Activated CD4-positive, alpha-beta memory T cell treated with anti-CD3 and anti-CD28 coated beads for 36 hours (primary cell): ENCODE data around the gene DOC2A. TPM values are rescaled to one million over a fixed set of nuclear protein-coding genes. Genes with fewer than 3 reads are reported as not detected.

Source experiments
- CTCF ChIA-PET: fragments of 350-600 bp; sonication (Branson Sonifier 250); formaldehyde crosslinking; loops from one replicate; lab custom pipeline; 2021; ENCODE audit warnings: antibody characterized with exemption, inconsistent platforms; lab: Charles Lee
- POLR2A ChIA-PET: fragments of 350-600 bp; sonication (Branson Sonifier 250); formaldehyde crosslinking; loops from one replicate; lab custom pipeline; 2021; ENCODE audit warnings: antibody characterized with exemption; lab: Charles Lee
- DNase-seq: peaks from one replicate; pipeline ENCODE4 v3.0.0-alpha.2; 2020
- H3K27ac Mint-ChIP-seq: one replicate; pipeline ENCODE4 v1.8.0; 2021; ENCODE audit warnings: mixed read lengths
- H3K27me3 Mint-ChIP-seq: one replicate; pipeline ENCODE4 v1.8.0; 2021; ENCODE audit warnings: mixed read lengths
- H3K36me3 Mint-ChIP-seq: one replicate; pipeline ENCODE4 v1.8.0; 2021; ENCODE audit warnings: mixed read lengths
- H3K4me1 Mint-ChIP-seq: one replicate; pipeline ENCODE4 v1.8.0; 2021; ENCODE audit warnings: low read depth, mixed read lengths
- H3K4me3 Mint-ChIP-seq: one replicate; pipeline ENCODE4 v1.8.0; 2021; ENCODE audit warnings: mild to moderate bottlenecking, mixed read lengths
- H3K9me3 Mint-ChIP-seq: one replicate; pipeline ENCODE4 v1.8.0; 2021; ENCODE audit warnings: mixed read lengths
- intact Hi-C: fragments of 100-400 bp; cut with micrococcal nuclease; formaldehyde crosslinking; loops from one replicate; pipeline ENCODE4 v1.15.1; 2023
- total RNA-seq, 2 experiments: library from RNA; stranded (reverse); gene quantifications; one replicate each; pipeline ENCODE4 v1.2.3, GENCODE V29; 2021

Gene DOC2A
- total RNA-seq, 2 experiments from 2014 or later = 0.33 to 0.34 TPM

DNA sequence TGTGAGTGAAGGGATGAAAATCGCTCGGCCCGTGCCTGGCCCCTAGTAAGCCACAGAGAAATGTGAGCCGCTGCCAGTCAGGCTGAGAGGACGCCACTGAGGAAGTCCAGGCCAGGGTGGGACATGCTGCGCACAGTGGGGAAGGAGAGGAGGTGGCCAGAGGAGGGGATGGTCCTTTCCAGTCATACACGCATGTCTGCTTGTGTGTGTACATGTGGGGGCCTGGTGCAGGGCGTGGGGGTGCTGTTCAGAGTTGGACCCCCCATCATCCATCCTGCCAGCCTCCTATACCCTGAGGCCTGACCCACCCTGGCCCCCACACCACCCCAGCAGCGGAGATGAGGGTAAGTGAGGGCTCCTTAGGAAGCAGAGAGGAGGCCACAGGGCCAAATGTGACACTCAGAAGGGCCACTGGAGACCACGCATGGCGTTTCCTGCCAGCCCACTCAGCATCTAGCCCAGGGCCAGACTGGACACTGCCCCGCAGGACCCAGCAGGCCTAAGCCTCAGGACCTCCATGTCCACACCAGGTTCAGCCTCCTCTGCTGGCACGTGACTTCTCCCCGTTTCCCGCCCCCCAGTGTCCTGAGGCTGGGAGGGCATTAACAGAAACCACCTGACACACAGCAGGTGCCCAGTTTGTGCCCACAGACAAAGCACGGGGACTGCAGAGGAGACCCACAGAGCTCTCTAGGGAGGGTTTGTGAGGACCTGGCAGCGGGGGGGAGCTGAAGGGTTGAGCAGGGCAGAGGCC, 7.0 kb downstream of the DOC2A start:
- Mint-ChIP-seq H3K9me3 (no peaks in the 10 kb centered on the region), H3K36me3 (peaks cover 5% of the 10 kb centered on the region), H3K4me1 (peaks cover 6% of the 10 kb centered on the region), H3K4me3 (no peak overlapping the region), H3K27me3 (peaks cover 3% of the 10 kb centered on the region), H3K27ac (no peak overlapping the region)
- DNase-seq = no peak
- POLR2A ChIA-PET = interaction anchor here (1.1 to 2.2 kb wide), 2 partner anchors 7 to 9 kb away, joined by 3 to 7 read pairs; partner anchors contain the start of genes HIRIP3 and INO80E
- CTCF ChIA-PET = interaction anchor here (0.9 to 2.1 kb wide), 6 partner anchors 14 to 303 kb away, joined by 3 to 8 read pairs (median 4); partner anchors contain the start of genes KCTD13 and TLCD3B
- intact Hi-C loops = no loop called here

DNA sequence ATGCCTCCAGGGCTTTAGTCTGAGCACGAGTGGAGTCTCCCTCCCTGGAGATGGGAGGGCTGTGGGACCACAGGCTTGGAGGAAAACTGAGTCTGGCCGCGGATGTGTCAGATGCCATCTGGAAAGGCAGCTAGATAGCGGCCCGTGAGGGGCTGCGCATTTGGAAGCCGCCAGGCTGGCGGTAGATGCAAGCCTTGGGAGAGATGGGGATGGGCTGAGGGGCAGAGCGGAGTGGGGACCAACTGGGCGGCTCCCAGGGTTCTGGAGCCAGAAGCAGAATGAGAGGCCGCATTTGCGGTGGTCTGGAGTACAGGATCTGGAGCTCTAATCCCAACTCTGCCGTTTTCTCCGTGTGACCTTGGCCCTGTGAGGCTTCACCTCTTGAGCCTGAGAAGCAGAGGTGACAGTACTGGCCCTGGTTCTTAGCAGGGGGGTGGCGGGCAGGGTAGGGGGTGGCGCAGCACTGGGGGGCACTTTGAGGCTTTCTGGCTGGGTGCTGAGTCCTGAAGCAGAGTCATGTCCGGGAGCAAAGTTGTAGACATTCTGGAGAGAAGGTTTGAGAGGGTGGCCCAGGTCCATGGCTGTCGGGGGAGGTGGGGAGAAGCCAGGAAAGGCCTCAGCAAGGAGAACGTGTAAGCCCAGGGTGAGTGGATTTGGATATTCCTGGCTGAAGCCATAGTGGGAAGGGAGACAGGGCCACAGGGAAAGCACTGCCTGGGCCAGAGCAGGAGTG, 8.0 kb downstream of the DOC2A start:
- H3K9me3 Mint-ChIP-seq = no peaks in the 10 kb centered on the region
- H3K36me3 Mint-ChIP-seq = peaks cover 11% of the 10 kb centered on the region
- ChIA-PET POLR2A (no interaction called here), CTCF (interaction anchor here (1.6 to 2.1 kb wide), 3 partner anchors 30 to 302 kb away, joined by 3 to 8 read pairs (median 5); no protein-coding TSS in a partner anchor)
- peaks cover 11% of the 10 kb centered on the region for H3K4me1 Mint-ChIP-seq
- H3K4me3 Mint-ChIP-seq = no peak overlapping the region
- intact Hi-C loops = no loop called here
- no peak for DNase-seq
- H3K27ac Mint-ChIP-seq = no peak overlapping the region
- no peaks in the 10 kb centered on the region for H3K27me3 Mint-ChIP-seq

DNA sequence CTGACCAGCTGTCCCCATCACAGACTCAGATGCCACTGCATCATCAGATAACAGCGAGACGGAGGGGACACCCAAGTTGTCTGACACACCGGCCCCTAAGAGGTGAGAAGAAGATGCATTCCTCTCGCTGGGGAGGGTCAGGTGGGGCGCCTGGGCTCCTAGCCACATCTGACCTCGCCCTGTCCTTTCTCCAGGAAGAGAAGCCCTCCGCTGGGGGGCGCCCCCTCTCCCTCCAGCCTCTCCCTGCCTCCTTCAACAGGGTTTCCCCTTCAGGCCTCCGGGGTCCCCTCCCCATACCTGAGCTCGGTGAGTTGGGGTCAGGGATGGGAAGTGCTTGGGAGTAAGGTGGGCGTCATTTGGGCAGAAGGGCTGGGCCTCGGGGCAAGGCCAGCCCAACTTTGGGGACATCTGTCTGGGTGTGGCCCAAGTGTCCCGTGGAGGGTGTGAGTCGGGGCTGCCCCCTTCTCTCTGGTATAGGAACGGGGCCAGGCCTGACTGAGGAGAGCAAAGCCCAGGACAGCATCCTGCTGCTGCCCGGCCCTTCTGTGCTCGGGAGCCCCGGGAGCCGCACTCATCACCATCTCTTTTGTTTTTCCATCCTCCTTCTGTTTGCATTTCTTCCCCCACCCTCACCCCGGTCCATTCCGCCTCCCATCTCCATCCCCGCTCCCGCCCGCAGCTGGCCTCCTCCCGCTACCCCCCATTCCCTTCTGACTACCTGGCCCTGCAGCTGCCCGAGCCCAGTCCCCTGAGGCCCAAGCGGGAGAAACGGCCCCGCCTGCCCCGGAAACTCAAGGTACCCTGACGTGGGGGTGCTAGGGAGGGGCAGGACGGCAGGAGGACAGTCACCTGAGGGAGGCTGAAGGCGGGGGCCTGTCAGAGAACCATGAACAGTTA, 9.8 kb downstream of the DOC2A start:
- H3K9me3 Mint-ChIP-seq = no peaks in the 10 kb centered on the region
- peaks cover 17% of the 10 kb centered on the region for H3K4me1 Mint-ChIP-seq
- CTCF ChIA-PET = no interaction called here
- intact Hi-C loops = no loop called here
- DNase-seq = no peak
- H3K4me3 Mint-ChIP-seq = no peak overlapping the region
- POLR2A ChIA-PET = no interaction called here
- H3K27ac Mint-ChIP-seq = no peak overlapping the region
- no peaks in the 10 kb centered on the region for H3K27me3 Mint-ChIP-seq
- peaks cover 16% of the 10 kb centered on the region for H3K36me3 Mint-ChIP-seq

DNA sequence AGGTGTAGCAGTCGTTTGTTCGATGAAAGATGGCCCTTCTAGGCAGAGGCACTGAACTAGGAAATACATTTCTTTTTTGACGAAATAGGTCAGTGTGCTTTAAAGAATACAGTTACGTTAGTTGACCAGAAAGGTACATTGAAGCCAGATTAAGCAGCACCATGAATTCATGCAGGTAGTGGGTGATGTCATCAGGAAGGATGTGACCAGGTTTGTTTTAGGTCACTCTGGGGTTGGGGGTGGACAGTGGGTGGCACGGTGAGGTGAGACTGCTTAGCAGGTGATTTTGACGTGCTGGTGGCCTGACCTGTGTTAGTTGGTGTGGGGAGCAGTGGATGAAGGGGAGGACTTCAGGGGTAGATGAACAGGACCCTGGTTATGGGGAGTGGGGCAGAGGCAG, 11.2 kb downstream of the DOC2A start:
- no peak overlapping the region for H3K27ac Mint-ChIP-seq
- ChIA-PET CTCF (no interaction called here), POLR2A (no interaction called here)
- H3K4me1 Mint-ChIP-seq = peaks cover 22% of the 10 kb centered on the region
- H3K36me3 Mint-ChIP-seq = peaks cover 22% of the 10 kb centered on the region
- H3K4me3 Mint-ChIP-seq = no peak overlapping the region
- H3K9me3 Mint-ChIP-seq = no peaks in the 10 kb centered on the region
- no peaks in the 10 kb centered on the region for H3K27me3 Mint-ChIP-seq
- intact Hi-C loops = loop anchor here (5.0 kb wide), 2 partner anchors 37 to 192 kb away; partner anchors contain the start of genes MAZ and TMEM219
- DNase-seq = no peak

DNA sequence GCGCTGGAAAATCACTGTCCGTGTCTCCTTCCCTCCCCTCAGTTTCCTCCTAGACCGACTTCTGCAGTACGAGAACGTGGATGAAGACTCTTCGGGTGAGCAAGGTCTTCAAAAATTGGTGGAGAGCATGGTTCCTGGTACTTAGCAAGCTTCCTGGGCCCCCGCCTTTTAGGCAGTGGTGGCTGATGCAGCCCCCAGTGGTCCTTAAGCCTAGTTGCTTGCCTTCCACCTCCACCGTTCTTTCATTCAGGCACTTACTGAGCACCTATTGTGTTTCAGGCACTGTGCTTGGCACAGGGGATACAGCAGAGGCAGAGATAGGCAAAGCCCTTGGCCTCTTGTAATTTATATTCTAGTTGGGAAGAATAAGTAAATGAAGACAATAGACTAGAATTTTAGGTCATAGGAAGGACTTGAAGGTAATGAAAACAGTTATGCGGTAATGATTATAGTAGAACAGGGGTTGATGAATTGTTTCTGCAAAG, 14.0 kb downstream of the DOC2A start:
- H3K36me3 Mint-ChIP-seq = peaks cover 26% of the 10 kb centered on the region

DNA sequence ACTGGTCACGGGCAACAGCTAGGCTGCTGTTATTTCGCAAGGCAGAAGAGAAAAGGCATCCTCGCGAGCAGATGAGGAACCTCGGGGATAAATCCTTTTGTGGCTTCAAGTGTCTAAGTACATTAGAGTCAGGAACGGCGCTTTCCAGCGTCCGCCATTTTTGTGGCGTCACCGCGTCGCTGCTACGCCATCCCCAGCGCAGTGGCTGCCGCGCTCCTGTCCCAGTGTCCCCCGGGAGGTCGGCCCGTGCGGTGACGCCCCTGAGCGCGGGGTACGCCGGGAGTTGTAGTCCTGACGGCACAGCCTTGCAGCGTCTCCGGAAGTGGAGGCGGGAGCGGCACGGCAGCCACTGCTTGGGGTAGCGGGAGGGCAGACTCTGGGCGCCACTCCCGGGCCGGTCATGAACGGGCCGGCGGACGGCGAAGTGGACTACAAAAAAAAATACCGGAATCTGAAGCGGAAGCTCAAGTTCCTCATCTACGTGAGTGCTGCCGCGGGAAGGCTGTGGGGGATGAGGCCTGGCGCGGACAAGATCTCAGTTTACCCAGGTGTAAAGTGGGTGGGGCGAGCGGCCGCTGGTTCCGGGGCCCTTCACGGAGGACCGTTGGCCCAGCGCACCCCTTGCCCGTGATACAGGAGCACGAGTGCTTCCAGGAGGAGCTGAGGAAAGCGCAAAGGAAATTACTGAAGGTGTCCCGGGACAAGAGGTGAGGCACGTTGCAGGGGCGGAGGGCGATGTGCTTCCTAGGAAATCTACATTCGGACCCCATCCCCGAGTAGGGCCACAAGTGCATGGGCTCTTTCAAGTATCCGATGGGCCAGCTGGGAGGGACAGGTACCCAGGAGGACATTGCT, 14.7 kb downstream of the DOC2A start, which contains the start of gene INO80E:
TSS of gene INO80E (plus strand) at position 331 of the 855 bp plus-strand sequence. CDS start at position 401, 70 bp downstream.
- DNase-seq = peak; percentile 100
- Mint-ChIP-seq H3K27me3 (no peaks in the 10 kb centered on the region), H3K4me1 (peaks cover 33% of the 10 kb centered on the region), H3K27ac (peak within 1 kb of the TSS; percentile 99), H3K9me3 (no peaks in the 10 kb centered on the region), H3K4me3 (peak within 1 kb of the TSS; percentile 99), H3K36me3 (peaks cover 26% of the 10 kb centered on the region)
- ChIA-PET POLR2A (interaction anchor here (0.6 to 2.6 kb wide), 10 partner anchors 9 to 206 kb away, joined by 3 to 16 read pairs (median 5); partner anchors contain the start of genes ASPHD1, KCTD13, KIF22 and TAOK2), CTCF (interaction anchor here (0.6 to 2.3 kb wide), 9 partner anchors 9 to 295 kb away, joined by 3 to 9 read pairs (median 4); partner anchors contain the start of genes TBX6 and TLCD3B)
- intact Hi-C loops = loop anchor here (1.0 to 5.0 kb wide), 5 partner anchors 23 to 189 kb away; partner anchors contain the start of genes CDIPT, KCTD13, MAZ and TAOK2

More for the DNA sequence above, 14.0 kb downstream of the DOC2A start:
- DNase-seq = no peak
- H3K9me3 Mint-ChIP-seq = no peaks in the 10 kb centered on the region
- H3K4me1 Mint-ChIP-seq = peaks cover 33% of the 10 kb centered on the region
- ChIA-PET CTCF (interaction anchor here (0.6 to 2.3 kb wide), 6 partner anchors 9 to 296 kb away, joined by 3 to 9 read pairs (median 4); no protein-coding TSS in a partner anchor), POLR2A (interaction anchor here (0.8 to 2.6 kb wide), 5 partner anchors 8 to 71 kb away, joined by 3 to 16 read pairs (median 7); partner anchors contain the start of genes KCTD13 and TAOK2)
- intact Hi-C loops = loop anchor here (1.0 to 5.0 kb wide), 4 partner anchors 24 to 190 kb away; partner anchors contain the start of genes KCTD13, MAZ, TAOK2 and TMEM219
- H3K27ac Mint-ChIP-seq = peak overlapping the region; percentile 99
- peak overlapping the region; percentile 99 for H3K4me3 Mint-ChIP-seq
- H3K27me3 Mint-ChIP-seq = no peaks in the 10 kb centered on the region

DNA sequence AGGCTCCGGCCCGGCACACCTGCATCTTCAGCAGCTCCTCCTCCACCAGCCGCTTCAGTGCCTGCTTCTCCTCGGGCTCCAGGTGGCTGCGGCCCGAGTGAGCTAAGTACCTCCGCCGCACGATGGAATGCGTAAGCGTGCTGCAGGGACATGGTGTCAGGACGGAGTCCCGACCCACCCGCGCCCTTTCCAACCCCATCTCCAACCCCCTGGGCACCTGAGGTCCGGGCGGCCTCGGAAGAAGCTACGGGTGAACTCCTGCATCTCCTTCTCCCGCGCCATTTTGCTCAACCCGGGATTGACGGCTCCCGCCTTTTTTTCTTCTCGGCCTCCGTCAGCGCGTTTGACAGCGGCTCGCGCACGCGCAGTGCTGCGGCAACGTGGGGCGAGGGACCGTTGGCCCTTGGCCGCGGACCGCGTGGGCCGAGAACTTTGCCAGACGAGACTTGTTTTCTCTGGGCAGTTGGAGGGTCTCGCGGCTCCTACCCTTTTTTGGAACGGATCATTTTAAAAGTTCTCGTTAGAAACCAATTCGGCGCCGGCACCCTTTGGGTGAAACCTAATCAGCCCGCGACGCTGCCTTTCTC, 15.4 kb downstream of the DOC2A start, which contains the start of gene HIRIP3:
TSS of gene HIRIP3 (minus strand) at position 294 of the 587 bp plus-strand sequence. CDS start at position 282, 12 bp downstream.
- peaks cover 28% of the 10 kb centered on the region for H3K36me3 Mint-ChIP-seq
- H3K4me1 Mint-ChIP-seq = peaks cover 33% of the 10 kb centered on the region
- ChIA-PET CTCF (interaction anchor here (0.9 to 2.3 kb wide), 4 partner anchors 10 to 97 kb away, joined by 4 to 9 read pairs (median 4); partner anchors contain the start of genes TBX6 and TLCD3B), POLR2A (interaction anchor here (0.6 to 2.6 kb wide), 12 partner anchors 9 to 540 kb away, joined by 3 to 16 read pairs (median 4); partner anchors contain the start of genes ASPHD1, KCTD13, KIF22 and TAOK2)
- no peaks in the 10 kb centered on the region for H3K9me3 Mint-ChIP-seq
- peak within 1 kb of the TSS; percentile 99 for H3K27ac Mint-ChIP-seq
- peak; percentile 93 for DNase-seq
- intact Hi-C loops = loop anchor here (2.0 to 5.0 kb wide), 3 partner anchors 33 to 188 kb away; partner anchors contain the start of genes CDIPT, MAZ and TMEM219
- H3K27me3 Mint-ChIP-seq = no peaks in the 10 kb centered on the region
- peak within 1 kb of the TSS; percentile 99 for H3K4me3 Mint-ChIP-seq

DNA sequence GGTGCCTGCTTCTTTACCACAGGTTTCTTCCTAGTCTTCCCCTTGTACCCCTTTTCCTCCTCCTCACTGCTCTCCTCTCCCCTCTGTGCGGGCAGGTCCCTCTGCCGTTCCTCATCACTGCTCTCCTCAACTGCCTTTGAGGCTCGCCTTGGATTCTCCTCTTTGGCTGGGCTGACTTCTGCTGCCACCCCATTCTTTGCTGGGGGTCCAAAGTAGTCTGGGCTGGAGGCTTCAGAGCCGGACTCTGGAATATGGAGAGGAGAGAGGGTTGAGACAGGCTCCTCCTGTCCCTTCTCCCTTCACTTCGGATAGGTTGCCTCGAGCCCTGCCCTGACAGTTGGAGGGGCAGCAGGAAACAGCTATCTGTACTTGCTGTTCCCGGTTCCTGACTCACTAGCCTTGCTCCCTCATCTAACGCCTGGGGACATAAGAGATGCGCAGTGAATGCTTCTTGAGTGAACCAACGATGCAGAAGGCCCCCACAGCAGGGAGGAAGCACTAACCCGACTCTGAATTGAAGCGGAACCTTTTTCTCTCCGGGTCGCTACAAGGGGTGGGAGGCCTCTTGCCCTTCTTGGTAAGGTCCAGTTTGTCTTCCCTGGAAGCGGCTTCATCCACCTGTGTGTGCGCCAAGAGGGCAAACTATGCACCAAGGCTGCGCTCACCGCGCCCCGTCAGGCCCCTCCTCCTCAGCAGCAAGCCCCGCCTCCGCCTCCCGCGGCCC, 16.1 kb downstream of the DOC2A start:
- Mint-ChIP-seq H3K27me3 (no peaks in the 10 kb centered on the region), H3K9me3 (no peaks in the 10 kb centered on the region), H3K27ac (peak overlapping the region; percentile 99), H3K36me3 (peaks cover 28% of the 10 kb centered on the region), H3K4me3 (peak overlapping the region; percentile 99), H3K4me1 (peaks cover 33% of the 10 kb centered on the region)
- POLR2A ChIA-PET = interaction anchor here (0.8 to 2.6 kb wide), 10 partner anchors 9 to 541 kb away, joined by 3 to 16 read pairs (median 5); partner anchors contain the start of genes ASPHD1, KCTD13, KIF22 and TAOK2
- intact Hi-C loops = loop anchor here (2.0 to 5.0 kb wide), 3 partner anchors 32 to 187 kb away; partner anchors contain the start of genes CDIPT, MAZ and TMEM219
- CTCF ChIA-PET = interaction anchor here (0.9 to 1.1 kb wide), 5 partner anchors 11 to 294 kb away, joined by 3 to 4 read pairs (median 4); partner anchors contain the start of genes TBX6 and TLCD3B
- peak; percentile 82 for DNase-seq
